NCI-H69 (cell line): ENCODE results near the gene CRBN.

Source experiments
- DNase-seq: peaks from one replicate; lab custom pipeline; 2025; lab: John Stamatoyannopoulos, UW

The CRBN gene

DNA sequence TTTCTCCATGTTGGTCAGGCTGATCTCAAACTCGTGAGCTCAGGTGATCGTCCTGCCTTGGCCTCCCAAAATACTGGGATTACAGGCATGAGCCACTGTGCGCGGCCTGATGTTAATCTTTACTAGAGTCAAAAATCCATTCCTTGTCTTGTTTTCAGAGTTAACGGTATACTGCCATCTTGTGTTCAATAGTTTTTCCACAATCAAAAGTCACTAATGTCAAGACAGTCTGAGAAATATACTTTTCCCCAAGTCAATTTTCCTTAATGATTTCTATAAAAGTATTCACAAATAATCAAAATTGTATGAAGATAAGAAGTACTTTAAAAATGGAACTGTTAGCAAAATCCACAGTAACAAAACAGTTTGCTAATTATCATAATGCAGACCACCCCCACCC is 8.5 kb downstream of the CRBN start:
- peak; percentile 8 for DNase-seq

GRCh38 chr3:3165650-3166049 is 13.8 kb downstream of the CRBN start:
- no peak for DNase-seq

DNA sequence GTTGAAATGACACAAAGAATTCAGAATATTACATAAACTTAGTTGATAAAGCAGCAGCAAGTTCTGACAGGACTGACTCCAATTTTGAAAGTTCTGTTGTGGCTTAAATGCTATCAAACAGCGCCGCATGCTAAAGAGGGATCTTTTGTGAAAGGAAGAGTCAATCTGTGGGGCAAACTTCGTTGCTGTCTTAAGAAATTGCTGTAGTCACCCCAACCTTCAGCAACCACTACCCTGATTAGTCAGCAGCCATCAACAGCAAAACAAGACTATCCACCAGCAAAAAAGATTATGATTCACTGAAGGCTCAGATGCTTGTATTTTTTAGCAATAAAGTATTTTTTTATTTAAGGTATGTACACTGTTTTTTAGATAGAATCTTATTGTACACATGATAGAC is 14.2 kb downstream of the CRBN start:
- no peak for DNase-seq

GRCh38 chr3:3160826-3161225 is 18.7 kb downstream of the CRBN start:
- no peak for DNase-seq

DNA sequence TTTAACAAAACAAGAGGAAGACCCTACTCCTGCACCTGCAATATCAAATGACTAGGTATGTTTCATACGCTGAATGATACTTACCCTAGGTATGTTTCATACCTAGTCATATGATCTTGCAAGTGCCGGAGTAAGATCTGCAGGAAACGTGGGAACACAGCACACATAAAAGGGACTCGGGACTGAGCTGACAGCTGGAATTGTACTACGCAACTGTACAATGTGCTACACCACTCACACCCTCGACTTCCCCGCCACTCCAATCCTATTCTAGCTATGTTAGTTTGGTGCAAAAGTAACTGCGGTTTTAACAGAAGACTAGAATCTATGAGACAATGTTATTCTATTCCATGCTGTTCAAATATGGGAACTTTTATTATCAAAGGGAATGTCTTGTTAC is 22.0 kb downstream of the CRBN start:
- DNase-seq, result no peak

- DNase-seq, result no peak
Measured at GRCh38 chr3:3154879-3155610, 24.4 kb downstream of the CRBN start.

DNA sequence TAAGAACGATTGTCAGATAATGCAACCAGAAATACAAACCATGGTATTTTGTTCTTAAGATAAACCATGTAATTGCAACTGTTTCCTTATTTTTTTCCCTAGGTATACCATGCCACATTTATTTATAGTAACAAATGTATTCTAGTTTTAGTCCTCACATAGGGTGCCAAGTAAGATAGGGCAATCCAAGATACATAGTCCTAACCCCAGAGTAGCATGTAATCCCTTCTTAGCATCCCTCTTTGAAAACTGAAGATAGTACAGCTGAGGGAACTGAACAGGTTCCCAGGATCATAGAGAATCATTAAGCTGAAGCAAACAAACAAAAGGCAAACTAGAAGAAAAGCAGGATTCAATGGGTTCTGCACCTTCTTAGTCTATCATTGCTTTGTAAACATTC is 28.0 kb downstream of the CRBN start:
- no peak for DNase-seq

DNA sequence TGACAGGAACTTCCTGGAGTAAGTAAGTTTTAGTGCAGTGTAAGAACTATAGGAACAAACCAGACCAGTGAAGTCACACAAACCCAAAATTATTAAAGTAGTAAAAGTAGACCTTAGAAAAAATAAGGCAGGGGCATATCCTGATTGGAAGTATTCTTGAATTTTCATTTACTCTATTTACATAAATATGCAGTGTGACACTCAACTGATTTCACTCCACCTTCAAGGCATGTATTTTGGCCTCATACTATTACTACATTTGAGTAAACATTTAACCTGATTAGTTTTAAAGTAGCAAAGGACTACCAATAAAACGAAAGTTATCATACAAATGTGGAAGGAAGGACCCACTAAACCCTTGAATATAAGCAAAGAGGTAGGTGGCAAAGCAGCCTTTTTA is 29.9 kb downstream of the CRBN start:
- DNase-seq, result no peak

DNA sequence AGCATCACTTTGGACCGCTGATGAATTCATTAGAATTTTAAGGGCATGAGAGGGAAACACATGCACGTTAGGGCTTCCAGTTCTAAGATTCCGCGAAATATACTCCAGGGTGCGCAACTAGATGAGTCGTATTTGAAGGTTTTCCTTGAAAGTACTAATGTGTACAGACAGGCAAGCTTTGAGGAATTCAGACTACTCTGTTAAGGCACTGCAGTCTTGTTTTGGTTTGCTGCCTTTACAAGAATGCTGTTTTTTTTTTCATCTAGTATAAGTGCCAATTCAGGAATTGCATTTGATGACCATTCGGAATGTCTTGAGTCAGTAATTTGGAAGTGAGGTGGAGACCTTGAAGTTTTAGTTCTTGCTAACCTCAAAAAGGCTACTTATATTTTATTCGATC is 33.7 kb downstream of the CRBN start:
- no peak for DNase-seq

DNA sequence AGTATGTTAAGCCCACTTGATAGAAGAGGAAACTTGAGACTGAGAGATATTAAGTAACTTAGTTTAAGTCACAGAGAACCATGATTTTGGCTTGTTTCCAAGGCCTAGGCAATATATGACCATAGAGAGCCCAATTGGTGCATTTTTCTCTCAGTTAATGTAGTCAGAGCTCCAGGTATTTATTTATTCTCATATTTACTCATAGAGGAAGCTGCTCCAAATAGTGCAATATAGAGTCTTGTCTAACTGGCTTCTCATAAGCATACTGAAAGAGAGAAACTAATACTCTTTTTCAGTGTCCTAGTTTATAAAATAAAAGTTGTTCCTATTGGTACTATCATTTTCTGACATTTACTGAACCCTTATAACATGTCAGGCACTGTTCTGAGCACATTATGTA is 37.6 kb downstream of the CRBN start:
- no peak for DNase-seq

DNA sequence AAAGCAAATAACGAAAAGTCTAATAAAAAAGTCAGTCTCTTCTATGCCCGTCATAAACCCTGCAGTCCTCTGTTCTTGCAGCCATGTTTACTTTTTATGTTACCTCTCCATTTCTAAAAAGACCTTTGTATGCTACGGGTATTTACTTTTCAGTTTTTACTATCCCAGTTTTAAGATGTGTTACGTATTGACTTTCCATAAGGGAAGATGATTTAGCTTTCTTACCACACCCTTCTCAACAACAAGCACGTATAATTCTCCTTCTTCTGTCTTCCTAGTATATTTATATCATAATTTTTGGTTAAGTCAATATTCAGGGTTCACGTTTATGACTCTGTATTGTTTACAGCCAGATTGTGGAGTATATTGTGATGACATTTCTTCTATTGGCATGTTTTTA is 42.0 kb downstream of the CRBN start:
- DNase-seq, result no peak

- peak; percentile 21 for DNase-seq
Measured at GRCh38 chr3:3134750-3135448, 44.6 kb downstream of the CRBN start.

DNA sequence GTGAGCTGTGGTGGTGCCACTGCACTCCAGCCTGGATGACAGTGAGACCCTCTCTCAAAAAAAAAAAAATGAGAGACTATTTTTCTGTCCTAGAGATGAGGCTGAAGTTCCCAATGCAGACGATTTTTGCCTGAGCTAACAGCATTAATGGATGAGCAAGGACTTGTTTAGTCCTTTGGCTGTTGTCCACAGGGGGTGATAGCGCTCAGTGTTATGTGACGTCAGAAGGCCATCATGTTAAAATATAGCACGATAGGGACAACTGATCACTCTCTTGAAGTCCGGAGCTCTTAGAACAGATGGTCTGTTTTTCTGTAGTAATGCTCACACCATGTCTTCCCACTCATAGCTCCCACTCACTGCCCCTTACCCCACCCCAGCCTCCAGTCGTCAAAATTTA is 46.0 kb downstream of the CRBN start:
- no peak for DNase-seq

- DNase-seq, result no peak
Measured at GRCh38 chr3:3129579-3129978, 49.9 kb downstream of the CRBN start.

DNA sequence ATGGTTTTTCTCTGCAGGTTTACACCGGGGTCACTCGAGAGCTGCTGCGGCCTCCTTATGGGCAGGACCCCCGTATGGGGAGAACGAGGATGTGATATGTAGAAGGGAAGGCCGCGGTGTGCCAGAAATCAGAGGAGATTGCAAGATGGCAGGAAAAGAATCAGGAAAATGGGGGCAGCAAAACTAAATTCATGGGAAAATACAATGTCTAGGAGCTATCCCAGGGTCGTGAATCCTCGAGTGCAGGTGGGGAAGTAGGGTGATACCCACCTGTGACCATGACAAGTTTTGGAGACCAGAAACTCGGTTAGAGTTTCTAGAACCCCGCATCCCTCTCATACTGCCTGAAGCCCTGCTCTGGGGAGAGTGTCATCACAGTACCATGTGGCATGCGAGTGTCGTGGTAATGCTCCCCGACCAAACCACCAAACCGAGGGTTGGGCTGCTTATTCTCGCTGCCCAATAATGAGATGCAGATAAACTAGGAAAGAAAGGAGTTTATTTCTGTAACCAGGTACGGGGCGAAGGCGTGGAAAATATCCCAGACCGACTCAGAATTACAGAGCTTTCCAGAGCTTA is 52.0 kb downstream of the CRBN start:
- peak; percentile 24 for DNase-seq

GRCh38 chr3:3126477-3127431 is 52.7 kb downstream of the CRBN start, which contains the start of gene TRNT1:
Gene TRNT1, plus strand, starts transcription at chr3:3126940. Its CDS starts 2,101 bp downstream, at chr3:3129041.
- peak; percentile 94 for DNase-seq

DNA sequence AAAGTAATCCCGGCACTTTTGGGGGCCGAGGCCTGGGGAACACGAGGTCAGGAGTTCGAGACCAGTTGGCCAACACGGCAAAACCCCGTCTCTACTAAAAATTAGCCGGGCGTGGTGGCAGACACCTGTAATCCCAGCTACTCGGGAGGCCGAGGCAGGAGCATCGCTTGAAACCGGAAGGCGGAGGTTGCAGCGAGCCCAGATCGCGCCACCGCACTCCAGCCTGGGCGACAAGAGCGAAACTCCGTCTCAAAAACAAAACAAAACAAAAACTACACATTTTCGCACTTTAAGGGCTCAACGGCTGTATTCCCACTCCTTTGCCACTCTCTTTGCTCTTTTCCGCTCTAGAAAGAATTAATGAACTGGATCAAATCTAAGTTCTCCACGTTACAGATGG is 53.5 kb downstream of the CRBN start:
- DNase-seq, result no peak

- DNase-seq, result no peak
Measured at GRCh38 chr3:3119393-3119851, 60.1 kb downstream of the CRBN start.

GRCh38 chr3:3117651-3118050 is 61.8 kb downstream of the CRBN start:
- no peak for DNase-seq

GRCh38 chr3:3113042-3113709 is 66.3 kb downstream of the CRBN start:
- DNase-seq, result no peak

- no peak for DNase-seq
Measured at GRCh38 chr3:3110749-3111361, 68.6 kb downstream of the CRBN start.
